SJCRH30 (cell line): ENCODE results near the gene ZCCHC4. TPM values are rescaled to one million over a fixed set of nuclear protein-coding genes. Genes with fewer than 3 reads are reported as not detected.
A peak's percentile ranks its signal among the peaks of the same experiment; 100 is the strongest.

Source experiments
- DNase-seq, 2 experiments: peaks; one replicate each; pipeline ENCODE4 v3.0.0-alpha.2; 2015 to 2020
- H3K27ac ChIP-seq: fragments of 250-450 bp; sonication (Bioruptor Pico); 2 replicates; pipeline ENCODE4 v1.5.1; 2020; ENCODE audit warnings: mild to moderate bottlenecking, moderate library complexity
- H3K27me3 ChIP-seq: fragments of 250-450 bp; sonication (Bioruptor Pico); 2 replicates; pipeline ENCODE4 v1.5.1; 2020; ENCODE audit warnings: mild to moderate bottlenecking, moderate library complexity
- H3K36me3 ChIP-seq: fragments of 250-450 bp; sonication (Bioruptor Pico); 2 replicates; pipeline ENCODE4 v1.5.1; 2020; ENCODE audit warnings: mild to moderate bottlenecking, moderate library complexity
- H3K4me1 ChIP-seq: fragments of 250-450 bp; sonication (Bioruptor Pico); 2 replicates; pipeline ENCODE4 v1.5.1; 2020; ENCODE audit warnings: mild to moderate bottlenecking, moderate library complexity
- H3K4me3 ChIP-seq: fragments of 250-450 bp; sonication (Bioruptor Pico); 2 replicates; pipeline ENCODE4 v1.5.1; 2020; ENCODE audit warnings: mild to moderate bottlenecking, moderate library complexity
- H3K9me3 ChIP-seq: fragments of 250-450 bp; sonication (Bioruptor Pico); replicated peaks from 2 replicates; pipeline ENCODE4 v1.5.1; 2020; ENCODE audit warnings: mild to moderate bottlenecking, moderate library complexity
- total RNA-seq: library from RNA; depleted of rRNA; stranded (reverse); fragments of >200 nt; shearing (Covaris generic); gene quantifications from 2 replicates; pipeline ENCODE4 v1.2.3, GENCODE V29; 2014; rRNA removed

Gene ZCCHC4, protein sequence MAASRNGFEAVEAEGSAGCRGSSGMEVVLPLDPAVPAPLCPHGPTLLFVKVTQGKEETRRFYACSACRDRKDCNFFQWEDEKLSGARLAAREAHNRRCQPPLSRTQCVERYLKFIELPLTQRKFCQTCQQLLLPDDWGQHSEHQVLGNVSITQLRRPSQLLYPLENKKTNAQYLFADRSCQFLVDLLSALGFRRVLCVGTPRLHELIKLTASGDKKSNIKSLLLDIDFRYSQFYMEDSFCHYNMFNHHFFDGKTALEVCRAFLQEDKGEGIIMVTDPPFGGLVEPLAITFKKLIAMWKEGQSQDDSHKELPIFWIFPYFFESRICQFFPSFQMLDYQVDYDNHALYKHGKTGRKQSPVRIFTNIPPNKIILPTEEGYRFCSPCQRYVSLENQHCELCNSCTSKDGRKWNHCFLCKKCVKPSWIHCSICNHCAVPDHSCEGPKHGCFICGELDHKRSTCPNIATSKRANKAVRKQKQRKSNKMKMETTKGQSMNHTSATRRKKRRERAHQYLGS
- 19.1 and 20.6 TPM in 2 replicates for total RNA-seq

GRCh38 chr4:25312496-25313200 is at the start of gene ZCCHC4:
TSS of gene ZCCHC4 (plus strand) at chr4:25312774. CDS start at chr4:25312810, 36 bp downstream.
- peaks cover 6% of the 10 kb centered on the region for H3K36me3 ChIP-seq
- H3K4me3 ChIP-seq: peak within 1 kb of the TSS; percentile 82
- H3K27me3 ChIP-seq: no peaks in the 10 kb centered on the region
- no peaks in the 10 kb centered on the region for H3K9me3 ChIP-seq
- H3K27ac ChIP-seq: peak within 1 kb of the TSS; percentile 75
- DNase-seq: peak; percentile 87 to 92
- peaks cover 11% of the 10 kb centered on the region for H3K4me1 ChIP-seq

GRCh38 chr4:25271866-25272265 is 40.7 kb upstream of the ZCCHC4 start:
- Histone ChIP-seq H3K36me3 (peaks cover 5% of the 10 kb centered on the region; the same call in 1 of the 2 replicates), H3K4me3 (no peak overlapping the region), H3K4me1 (peaks cover 5% of the 10 kb centered on the region), H3K27me3 (no peaks in the 10 kb centered on the region), H3K9me3 (no peaks in the 10 kb centered on the region), H3K27ac (peak overlapping the region; percentile 22; the same call in 1 of the 2 replicates)
- DNase-seq: peak; percentile 43 to 58

GRCh38 chr4:25280210-25280609 is 32.4 kb upstream of the ZCCHC4 start:
- no peaks in the 10 kb centered on the region for H3K4me1 ChIP-seq
- no peak for DNase-seq
- no peaks in the 10 kb centered on the region for H3K27me3 ChIP-seq
- H3K27ac ChIP-seq: no peak overlapping the region
- no peaks in the 10 kb centered on the region for H3K9me3 ChIP-seq
- no peaks in the 10 kb centered on the region for H3K36me3 ChIP-seq
- no peak overlapping the region for H3K4me3 ChIP-seq

GRCh38 chr4:25283948-25284347 is 28.6 kb upstream of the ZCCHC4 start:
- H3K4me1 ChIP-seq: no peaks in the 10 kb centered on the region
- no peak for DNase-seq
- no peaks in the 10 kb centered on the region for H3K27me3 ChIP-seq
- H3K9me3 ChIP-seq: 0 out of 2 replicates have a peak, but pooled peaks cover 3% of the 10 kb centered on the region
- no peak overlapping the region for H3K27ac ChIP-seq
- no peaks in the 10 kb centered on the region for H3K36me3 ChIP-seq
- no peak overlapping the region for H3K4me3 ChIP-seq

GRCh38 chr4:25284466-25284865 is 28.1 kb upstream of the ZCCHC4 start:
- DNase-seq: no peak
- H3K27ac ChIP-seq: no peak overlapping the region
- no peaks in the 10 kb centered on the region for H3K36me3 ChIP-seq
- H3K9me3 ChIP-seq: 0 out of 2 replicates have a peak, but pooled peaks cover 3% of the 10 kb centered on the region
- H3K4me3 ChIP-seq: no peak overlapping the region
- H3K4me1 ChIP-seq: no peaks in the 10 kb centered on the region
- H3K27me3 ChIP-seq: no peaks in the 10 kb centered on the region

DNA sequence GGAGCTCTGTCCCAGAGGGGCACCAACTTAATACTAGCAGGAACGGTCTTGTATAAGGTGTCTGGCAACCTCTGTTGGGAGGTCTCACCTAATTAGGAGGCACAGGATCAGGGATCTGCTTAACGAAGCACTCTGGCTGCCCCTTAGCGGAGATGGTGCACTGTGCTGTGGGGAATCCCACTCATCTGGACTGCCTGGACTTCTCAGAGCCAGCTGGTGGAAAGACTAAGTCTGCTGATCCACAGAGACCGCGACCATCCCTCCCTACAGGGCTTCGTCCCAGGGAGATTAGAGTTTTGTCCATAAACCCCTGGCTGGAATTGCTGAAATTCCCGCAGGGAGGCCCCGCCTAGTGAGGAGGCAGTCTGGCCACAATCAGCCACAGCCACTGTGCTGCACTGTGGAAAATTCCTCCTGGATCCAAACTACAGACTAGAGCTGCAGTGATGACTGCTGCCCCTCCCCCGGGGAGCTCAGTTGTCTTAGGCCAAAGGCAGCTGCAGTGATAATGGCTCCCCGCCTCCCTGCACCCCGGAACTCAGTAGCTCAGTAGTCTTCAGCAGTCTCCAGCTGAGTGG is 22.0 kb upstream of the ZCCHC4 start:
- Histone ChIP-seq H3K4me1 (peaks cover 5% of the 10 kb centered on the region; the same call in 1 of the 2 replicates), H3K9me3 (0 out of 2 replicates have a peak, but pooled peaks cover 3% of the 10 kb centered on the region), H3K36me3 (no peaks in the 10 kb centered on the region), H3K27me3 (no peaks in the 10 kb centered on the region), H3K4me3 (peak overlapping the region; percentile 25), H3K27ac (no peak overlapping the region)
- peak; percentile 59 to 62 for DNase-seq

DNA sequence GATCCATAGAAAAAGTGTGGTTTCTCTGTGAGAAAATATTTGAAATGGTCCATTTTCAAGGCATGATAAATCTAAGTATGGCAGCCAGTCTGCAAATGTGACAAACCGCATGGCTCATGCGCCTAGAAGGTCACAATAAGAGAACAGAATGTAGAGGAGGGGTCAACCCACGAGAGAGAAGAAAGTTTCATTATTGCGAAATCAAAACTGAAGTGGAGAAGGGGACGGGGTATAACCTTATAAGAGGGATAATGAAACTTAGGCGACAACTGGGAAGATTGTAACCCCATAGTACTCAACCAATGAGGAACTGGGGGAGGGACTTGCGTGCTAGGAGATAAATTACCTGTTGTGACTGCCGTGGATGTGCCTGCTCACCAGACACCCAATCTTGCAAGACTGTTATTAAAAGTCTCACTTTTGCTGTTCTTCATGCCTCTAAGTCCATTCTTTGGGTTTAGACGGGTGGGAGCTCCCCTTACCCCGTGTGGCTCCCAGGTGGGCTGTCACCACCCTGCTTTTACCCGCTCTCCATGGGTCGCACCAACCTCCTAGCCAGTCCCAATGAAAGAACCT is 21.3 kb upstream of the ZCCHC4 start:
- Histone ChIP-seq H3K4me1 (peaks cover 5% of the 10 kb centered on the region; the same call in 1 of the 2 replicates), H3K27me3 (no peaks in the 10 kb centered on the region), H3K9me3 (0 out of 2 replicates have a peak, but pooled peaks cover 3% of the 10 kb centered on the region), H3K36me3 (no peaks in the 10 kb centered on the region), H3K4me3 (peak overlapping the region; percentile 25), H3K27ac (no peak overlapping the region)
- DNase-seq: no peak

DNA sequence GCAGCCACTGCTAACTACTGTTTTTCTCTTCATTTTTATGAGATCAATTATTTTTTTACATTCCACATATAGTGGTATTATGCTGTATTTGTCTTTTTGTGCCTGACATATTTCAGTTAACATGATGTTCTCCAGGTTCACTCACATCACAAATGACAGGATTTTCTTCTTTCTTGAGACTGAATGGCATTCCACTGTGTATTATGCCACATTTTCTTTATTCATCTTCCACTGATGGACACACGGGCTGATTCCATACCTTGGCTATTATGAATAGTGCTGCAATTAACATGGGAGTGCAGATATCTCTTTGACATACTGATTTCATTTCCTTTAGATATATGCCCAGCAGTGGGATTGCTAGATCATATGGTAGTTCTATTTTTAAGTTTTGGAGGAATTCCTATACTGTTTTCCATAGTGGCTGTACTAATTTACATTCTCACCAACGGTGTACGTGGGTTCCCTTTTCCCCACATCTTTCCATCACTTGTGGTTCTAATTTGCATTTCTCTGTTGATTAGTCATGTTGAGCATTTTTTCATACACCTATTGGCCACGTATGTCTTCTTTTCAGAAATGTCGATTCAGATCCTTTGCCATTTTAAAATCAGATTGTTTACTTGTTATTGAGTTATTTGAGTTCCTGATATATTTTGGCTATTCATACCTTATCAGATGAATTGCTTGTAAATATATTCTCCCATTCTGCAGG is 14.9 kb upstream of the ZCCHC4 start:
- H3K4me3 ChIP-seq: no peak overlapping the region
- no peaks in the 10 kb centered on the region for H3K4me1 ChIP-seq
- no peak for DNase-seq
- H3K9me3 ChIP-seq: no peaks in the 10 kb centered on the region
- H3K27ac ChIP-seq: no peak overlapping the region
- no peaks in the 10 kb centered on the region for H3K27me3 ChIP-seq
- H3K36me3 ChIP-seq: no peaks in the 10 kb centered on the region

DNA sequence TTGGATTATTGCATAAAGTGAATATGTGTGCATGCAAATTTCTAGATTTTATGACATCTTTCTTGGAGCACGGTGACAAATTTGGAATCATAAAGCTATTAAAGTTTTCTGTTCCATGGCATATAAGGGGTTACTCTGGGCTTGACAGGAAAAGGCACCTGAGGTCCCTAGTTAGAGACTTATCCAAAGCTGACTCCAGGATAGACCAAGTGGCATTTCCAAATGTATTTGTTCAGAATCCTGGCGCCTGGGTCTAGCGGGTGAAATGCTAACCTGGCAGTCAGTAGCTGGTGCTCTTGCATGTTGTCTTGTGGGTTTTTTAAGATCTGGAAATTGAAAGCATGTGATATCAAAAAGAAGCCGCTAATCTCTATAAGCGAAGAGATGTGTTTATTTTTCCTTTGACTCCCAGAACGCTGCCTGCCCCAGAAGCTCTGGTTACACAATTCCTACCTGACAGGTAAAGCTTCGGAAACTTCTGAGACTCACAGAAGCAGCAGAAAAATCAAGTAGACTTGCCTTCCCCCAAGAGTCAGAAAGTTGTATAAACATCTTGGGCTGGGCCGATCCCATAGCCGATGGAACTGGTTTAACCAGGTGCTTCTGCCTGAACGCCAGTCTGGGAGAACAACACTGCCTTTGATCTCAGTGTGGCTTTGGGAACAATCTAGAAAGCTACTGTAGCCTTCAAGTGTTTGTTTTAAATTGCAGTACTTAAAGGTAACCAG is 12.9 kb upstream of the ZCCHC4 start:
- Histone ChIP-seq H3K27me3 (no peaks in the 10 kb centered on the region), H3K4me1 (no peaks in the 10 kb centered on the region), H3K27ac (no peak overlapping the region), H3K36me3 (no peaks in the 10 kb centered on the region), H3K9me3 (no peaks in the 10 kb centered on the region), H3K4me3 (no peak overlapping the region)
- no peak for DNase-seq

GRCh38 chr4:25301471-25301870 is 11.1 kb upstream of the ZCCHC4 start:
- no peak overlapping the region for H3K27ac ChIP-seq
- DNase-seq: no peak
- no peaks in the 10 kb centered on the region for H3K36me3 ChIP-seq

DNA sequence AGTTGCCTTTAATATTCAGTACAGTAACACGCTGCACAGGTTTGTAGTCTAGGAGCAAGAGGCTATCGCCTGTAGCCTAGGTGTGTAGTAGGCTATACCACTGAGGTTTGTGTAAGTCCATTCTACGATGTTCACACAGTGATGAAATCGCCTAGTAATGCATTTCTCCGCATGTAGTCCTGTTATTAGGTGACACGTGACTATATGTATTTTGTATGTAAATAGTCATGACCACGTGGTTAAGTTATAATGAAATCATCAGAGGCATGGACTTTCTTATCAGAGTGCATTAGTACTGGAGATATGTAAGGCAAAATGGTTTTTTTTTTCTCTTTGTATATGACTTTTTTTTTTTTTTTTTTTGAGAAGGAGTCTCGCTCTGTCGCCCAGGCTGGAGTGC is 9.9 kb upstream of the ZCCHC4 start:
- no peak overlapping the region for H3K4me3 ChIP-seq
- H3K9me3 ChIP-seq: no peaks in the 10 kb centered on the region
- H3K27me3 ChIP-seq: no peaks in the 10 kb centered on the region
- DNase-seq: no peak
- H3K4me1 ChIP-seq: no peaks in the 10 kb centered on the region; the same call in 1 of the 2 replicates
- H3K36me3 ChIP-seq: no peaks in the 10 kb centered on the region
- no peak overlapping the region for H3K27ac ChIP-seq

More at GRCh38 chr4:25301471-25301870, 11.1 kb upstream of the ZCCHC4 start:
- Histone ChIP-seq H3K4me3 (no peak overlapping the region), H3K4me1 (no peaks in the 10 kb centered on the region), H3K27me3 (no peaks in the 10 kb centered on the region), H3K9me3 (no peaks in the 10 kb centered on the region)

DNA sequence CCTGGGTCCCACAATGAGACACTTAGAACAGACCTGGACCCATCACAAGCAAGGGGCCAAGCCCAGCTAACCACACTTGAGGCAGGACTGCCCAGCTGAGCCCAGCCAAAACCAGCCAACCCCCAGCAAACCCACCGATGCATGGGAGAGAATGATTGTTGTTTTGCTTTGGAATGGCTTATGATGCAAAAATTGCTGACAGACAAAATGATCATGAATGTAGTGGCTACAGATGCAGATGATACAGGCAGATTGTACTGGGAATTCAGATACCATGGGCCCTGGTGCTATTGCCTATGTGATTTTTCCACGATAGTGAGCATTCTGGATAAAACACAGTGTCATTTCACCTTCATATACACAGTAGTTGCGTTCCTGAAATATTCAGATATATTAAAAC is 9.0 kb upstream of the ZCCHC4 start:
- H3K27ac ChIP-seq: no peak overlapping the region
- DNase-seq: no peak

DNA sequence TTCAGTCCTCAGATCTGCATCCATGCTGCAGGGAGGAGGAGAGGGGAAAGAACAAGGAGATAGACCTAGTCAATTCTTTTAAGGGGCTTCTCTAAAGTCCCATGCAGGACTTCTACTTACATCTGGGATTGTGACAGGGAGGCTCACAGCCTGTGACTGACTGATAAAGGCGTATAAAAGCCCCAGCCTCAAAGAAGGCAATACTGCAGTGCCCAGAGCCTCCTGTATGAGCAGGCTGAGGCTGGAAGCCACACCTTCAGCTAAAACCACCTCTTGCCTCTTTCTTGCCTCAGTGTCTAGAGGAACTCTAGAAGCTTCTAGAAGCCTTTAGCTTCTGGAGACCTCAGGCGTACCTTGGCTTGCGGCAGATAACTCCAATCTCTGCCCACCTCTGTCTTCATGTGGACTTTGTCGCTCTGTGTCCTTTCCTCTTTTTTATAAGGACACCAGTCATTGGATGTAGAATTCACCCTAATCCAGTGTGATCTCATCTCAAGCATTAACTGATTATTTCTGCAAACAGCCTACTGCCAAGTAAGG is 6.0 kb upstream of the ZCCHC4 start:
- Histone ChIP-seq H3K4me3 (no peak overlapping the region), H3K27me3 (no peaks in the 10 kb centered on the region), H3K36me3 (no peaks in the 10 kb centered on the region), H3K9me3 (no peaks in the 10 kb centered on the region), H3K4me1 (peaks cover 11% of the 10 kb centered on the region), H3K27ac (no peak overlapping the region)
- DNase-seq: no peak

More for the DNA sequence above, 9.0 kb upstream of the ZCCHC4 start:
- Histone ChIP-seq H3K27me3 (no peaks in the 10 kb centered on the region), H3K36me3 (no peaks in the 10 kb centered on the region), H3K4me3 (no peak overlapping the region), H3K4me1 (peaks cover 6% of the 10 kb centered on the region), H3K9me3 (no peaks in the 10 kb centered on the region)
